ENCODE results near the gene WASF3.

- TF ChIP-seq CTCF (IDR thresholded peaks at IDR 0.05; ENCODE audit: low read depth, low read length) (no peak), EZH2phosphoT487 (IDR thresholded peaks at IDR 0.05; ENCODE audit: low read depth) (no peak)
Measured at GRCh38 chr13:26651234-26651633, 93.8 kb downstream of the WASF3 start.
